ENCODE measurements around the gene RNF44. TPM values are rescaled to one million over a fixed set of nuclear protein-coding genes. Genes with fewer than 3 reads are reported as not detected.

RNF44 gene
- total RNA-seq, 2 donors from 2014 or later: 11.1 to 14.7 TPM

- no peak overlapping the region for H3K4me3 ChIP-seq
- H3K4me1 ChIP-seq (ENCODE audit: control insufficient read depth in 1 of 2, low read depth in 2 of 2): no peaks in the 10 kb centered on the region
- no peak for ATAC-seq (ENCODE audit: insufficient number of reproducible peaks, low FRiP score, low read depth)
- TF ChIP-seq CTCF (IDR thresholded peaks at IDR 0.05): no peak
- no peaks in the 10 kb centered on the region for H3K9me3 ChIP-seq
- no peak for DNase-seq (ENCODE audit: low spot score)
- H3K27me3 ChIP-seq (replicated peaks; ENCODE audit: insufficient read depth): no peaks in the 10 kb centered on the region
- H3K27ac ChIP-seq: no peak overlapping the region
- peaks cover 26% of the 10 kb centered on the region for H3K36me3 ChIP-seq
Measured at GRCh38 chr5:176525677-176526076, 11.5 kb downstream of the RNF44 start.

DNA sequence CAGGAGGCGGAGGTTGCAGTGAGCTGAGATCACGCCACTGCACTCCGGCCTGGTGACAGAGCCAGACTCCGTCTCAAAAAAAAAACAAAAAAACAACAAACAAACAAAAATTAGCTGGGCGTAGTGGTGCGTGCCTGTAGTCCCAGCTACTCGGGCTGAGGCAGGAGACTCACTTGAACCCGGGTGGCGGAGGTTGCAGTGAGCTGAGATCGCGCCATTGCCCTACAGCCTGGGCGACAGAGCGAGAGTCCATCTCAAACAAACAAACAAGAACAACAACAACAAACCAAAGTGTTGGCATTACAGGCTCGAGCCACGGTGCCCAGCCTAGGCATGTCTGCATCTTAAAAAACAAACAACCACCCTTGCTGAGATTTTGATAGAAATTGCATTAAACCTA, 12.2 kb downstream of the RNF44 start:
- H3K4me1 ChIP-seq (ENCODE audit: control insufficient read depth in 1 of 2, low read depth in 2 of 2): no peaks in the 10 kb centered on the region
- peaks cover 23% of the 10 kb centered on the region for H3K36me3 ChIP-seq
- H3K27me3 ChIP-seq (replicated peaks; ENCODE audit: insufficient read depth): no peaks in the 10 kb centered on the region
- no peak overlapping the region for H3K4me3 ChIP-seq
- TF ChIP-seq CTCF (IDR thresholded peaks at IDR 0.05): no peak
- no peak for DNase-seq (ENCODE audit: low spot score)
- ATAC-seq (ENCODE audit: insufficient number of reproducible peaks, low FRiP score, low read depth): no peak
- no peaks in the 10 kb centered on the region for H3K9me3 ChIP-seq
- no peak overlapping the region for H3K27ac ChIP-seq

DNA sequence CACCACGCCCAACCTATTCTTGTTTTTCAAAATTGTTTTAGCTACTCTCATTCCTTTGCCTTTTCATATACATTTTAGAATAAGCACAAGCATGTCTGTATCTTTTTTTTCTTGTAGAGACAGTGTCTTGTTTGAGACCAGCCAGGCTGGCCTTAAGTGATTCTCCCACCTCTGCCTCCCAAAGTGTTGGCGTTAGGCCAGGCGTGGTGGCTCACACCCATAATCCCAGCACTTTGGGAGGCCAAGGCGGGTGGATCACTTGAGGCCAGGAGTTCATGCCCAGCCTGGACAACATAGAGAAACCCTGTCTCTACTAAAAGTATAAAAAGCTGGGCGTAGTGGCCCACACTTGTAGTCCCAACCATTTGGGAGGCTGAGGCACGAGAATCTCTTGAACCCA, 13.1 kb downstream of the RNF44 start:
- no peak for ATAC-seq (ENCODE audit: insufficient number of reproducible peaks, low FRiP score, low read depth)
- Histone ChIP-seq H3K4me3 (no peak overlapping the region), H3K4me1 (ENCODE audit: control insufficient read depth in 1 of 2, low read depth in 2 of 2) (no peaks in the 10 kb centered on the region), H3K27me3 (replicated peaks; ENCODE audit: insufficient read depth) (no peaks in the 10 kb centered on the region), H3K36me3 (peaks cover 16% of the 10 kb centered on the region), H3K27ac (no peak overlapping the region), H3K9me3 (no peaks in the 10 kb centered on the region)
- no peak for TF ChIP-seq CTCF (IDR thresholded peaks at IDR 0.05)
- no peak for DNase-seq (ENCODE audit: low spot score)

- TF ChIP-seq CTCF (IDR thresholded peaks at IDR 0.05): no peak
- Histone ChIP-seq H3K27me3 (replicated peaks; ENCODE audit: insufficient read depth) (no peaks in the 10 kb centered on the region), H3K9me3 (no peaks in the 10 kb centered on the region), H3K4me1 (ENCODE audit: control insufficient read depth in 1 of 2, low read depth in 2 of 2) (no peaks in the 10 kb centered on the region), H3K4me3 (no peak overlapping the region), H3K27ac (no peak overlapping the region), H3K36me3 (no peaks in the 10 kb centered on the region)
- no peak for DNase-seq (ENCODE audit: low spot score)
- no peak for ATAC-seq (ENCODE audit: insufficient number of reproducible peaks, low FRiP score, low read depth)
Measured at GRCh38 chr5:176521699-176522263, 15.4 kb downstream of the RNF44 start.

DNA sequence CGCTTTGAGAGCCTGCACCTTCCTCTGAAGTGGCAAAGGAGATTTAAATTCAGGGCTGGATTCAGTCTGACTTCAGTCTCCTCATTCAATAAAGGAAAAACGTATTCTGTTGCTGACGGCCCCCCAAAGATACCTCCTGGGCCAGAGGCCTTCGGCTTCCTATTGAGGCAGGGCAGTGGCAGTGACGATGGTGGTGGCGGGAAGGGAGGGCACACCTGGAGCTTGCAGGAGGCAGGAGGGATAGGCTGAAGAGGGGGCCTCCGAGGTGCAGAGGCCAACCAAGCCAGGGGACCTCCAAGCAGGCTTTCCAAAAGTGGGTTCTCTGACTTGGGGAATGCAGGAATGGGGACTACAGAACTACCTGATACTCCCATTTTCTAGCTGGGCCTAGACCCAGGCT, 15.9 kb downstream of the RNF44 start:
- H3K27me3 ChIP-seq (replicated peaks; ENCODE audit: insufficient read depth): no peaks in the 10 kb centered on the region
- ATAC-seq (ENCODE audit: insufficient number of reproducible peaks, low FRiP score, low read depth): no peak
- no peaks in the 10 kb centered on the region for H3K9me3 ChIP-seq
- no peak overlapping the region for H3K4me3 ChIP-seq
- no peaks in the 10 kb centered on the region for H3K36me3 ChIP-seq
- no peak overlapping the region for H3K27ac ChIP-seq
- no peak for TF ChIP-seq CTCF (IDR thresholded peaks at IDR 0.05)
- DNase-seq (ENCODE audit: low spot score): no peak
- no peaks in the 10 kb centered on the region for H3K4me1 ChIP-seq (ENCODE audit: control insufficient read depth in 1 of 2, low read depth in 2 of 2)
